Measurements from ENCODE around the gene SVIL.

- TF ChIP-seq POLR2AphosphoS5 (IDR thresholded peaks at IDR 0.05) (peak in 1 of 2 donors; percentile 29), CTCF (IDR thresholded peaks at IDR 0.05) (no peak), POLR2A (IDR thresholded peaks at IDR 0.05; ENCODE audit: low read depth) (no peak), EP300 (IDR thresholded peaks at IDR 0.05) (no peak)
Measured at GRCh38 chr10:29482591-29483431, 152.0 kb downstream of the SVIL start.

Measured in esophagus muscularis mucosa (tissue), 4 donors.